Fibroblast of mammary gland (primary cell): Measurements from ENCODE around the gene CLK4.

Source experiments
- DNase-seq: peaks from one replicate; pipeline ENCODE4 v3.0.0-alpha.2; 2010; ENCODE audit warnings: low read depth
- H3K4me3 ChIP-seq: 2 replicates; pipeline ENCODE4 v1.5.1; 2011; ENCODE audit warnings: low read depth, mild to moderate bottlenecking, low read length, moderate library complexity; ENCODE audit not compliant: control insufficient read depth
- TF ChIP-seq, protein P1 (sequence below): conservative IDR thresholded peaks from 2 replicates; pipeline ENCODE4 v1.5.1; 2011; ENCODE audit warnings: low read depth, low read length, inconsistent platforms; ENCODE audit not compliant: control insufficient read depth, insufficient read depth

Gene CLK4

GRCh38 chr5:178670351-178670885, 43.6 kb upstream of the CLK4 start:
- TF ChIP-seq, protein P1, sequence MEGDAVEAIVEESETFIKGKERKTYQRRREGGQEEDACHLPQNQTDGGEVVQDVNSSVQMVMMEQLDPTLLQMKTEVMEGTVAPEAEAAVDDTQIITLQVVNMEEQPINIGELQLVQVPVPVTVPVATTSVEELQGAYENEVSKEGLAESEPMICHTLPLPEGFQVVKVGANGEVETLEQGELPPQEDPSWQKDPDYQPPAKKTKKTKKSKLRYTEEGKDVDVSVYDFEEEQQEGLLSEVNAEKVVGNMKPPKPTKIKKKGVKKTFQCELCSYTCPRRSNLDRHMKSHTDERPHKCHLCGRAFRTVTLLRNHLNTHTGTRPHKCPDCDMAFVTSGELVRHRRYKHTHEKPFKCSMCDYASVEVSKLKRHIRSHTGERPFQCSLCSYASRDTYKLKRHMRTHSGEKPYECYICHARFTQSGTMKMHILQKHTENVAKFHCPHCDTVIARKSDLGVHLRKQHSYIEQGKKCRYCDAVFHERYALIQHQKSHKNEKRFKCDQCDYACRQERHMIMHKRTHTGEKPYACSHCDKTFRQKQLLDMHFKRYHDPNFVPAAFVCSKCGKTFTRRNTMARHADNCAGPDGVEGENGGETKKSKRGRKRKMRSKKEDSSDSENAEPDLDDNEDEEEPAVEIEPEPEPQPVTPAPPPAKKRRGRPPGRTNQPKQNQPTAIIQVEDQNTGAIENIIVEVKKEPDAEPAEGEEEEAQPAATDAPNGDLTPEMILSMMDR: no peak
- no peak for DNase-seq
- no peak overlapping the region for H3K4me3 ChIP-seq

GRCh38 chr5:178668579-178668978, 41.7 kb upstream of the CLK4 start:
- H3K4me3 ChIP-seq: no peak overlapping the region
- no peak for DNase-seq
- TF ChIP-seq, protein P1: no peak

GRCh38 chr5:178667688-178668087, 40.8 kb upstream of the CLK4 start:
- H3K4me3 ChIP-seq: no peak overlapping the region
- DNase-seq: no peak
- TF ChIP-seq, protein P1: no peak

DNA sequence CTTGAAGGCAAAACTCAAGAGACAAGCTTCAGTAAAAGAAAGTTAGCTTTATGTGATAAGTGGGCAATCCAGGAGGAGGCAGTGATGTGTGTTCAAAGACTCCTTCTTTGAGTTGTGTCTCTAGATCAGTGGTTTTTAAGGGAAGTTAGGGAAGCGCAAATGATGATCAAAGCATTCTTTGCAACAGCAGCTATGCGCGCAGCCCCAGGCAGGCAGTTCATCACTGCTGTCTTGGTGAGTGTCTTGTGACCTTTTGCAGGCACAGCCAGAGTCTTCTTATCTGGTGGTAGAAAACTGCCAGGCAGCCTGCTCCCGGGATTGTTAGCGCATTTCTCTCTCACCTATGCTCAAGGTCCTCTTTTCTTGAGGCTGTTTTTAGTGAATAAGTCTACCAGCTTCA, 40.3 kb upstream of the CLK4 start:
- TF ChIP-seq, protein P1: no peak
- no peak overlapping the region for H3K4me3 ChIP-seq
- DNase-seq: no peak

DNA sequence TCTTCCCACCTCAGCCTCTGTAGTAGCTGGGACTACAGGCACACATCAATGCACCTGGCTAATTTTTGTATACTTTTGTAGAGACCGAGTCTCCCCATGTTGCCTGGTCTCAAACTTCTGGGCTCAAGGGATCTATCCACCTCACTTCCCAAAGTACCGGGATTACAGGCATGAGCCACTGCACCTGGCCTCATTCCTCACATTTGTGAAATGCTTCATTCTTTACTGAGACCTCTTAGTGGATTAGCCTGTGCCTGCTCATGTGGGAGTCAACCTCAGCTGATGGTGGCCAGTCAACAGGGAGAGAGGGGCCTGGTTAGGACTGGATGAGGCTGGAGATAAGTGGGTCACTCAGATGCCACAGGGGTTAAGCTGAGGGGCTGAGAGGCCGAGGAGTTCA, 37.3 kb upstream of the CLK4 start:
- TF ChIP-seq, protein P1: no peak
- no peak for DNase-seq

DNA sequence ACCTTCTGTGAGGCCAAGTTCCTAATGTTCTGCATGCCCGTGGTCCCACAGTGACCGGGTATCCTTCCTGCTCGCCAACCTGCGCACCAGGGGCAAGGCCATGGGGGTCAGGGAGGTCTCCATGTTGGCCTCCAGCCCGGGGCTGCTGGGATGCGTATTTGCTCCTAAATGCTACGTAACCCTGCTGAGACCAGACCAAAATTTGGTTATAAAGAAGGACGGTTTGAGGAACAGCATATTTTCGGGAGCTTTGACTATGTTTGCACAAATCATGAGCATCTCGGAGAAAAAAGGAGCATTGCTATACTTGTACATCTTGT, 35.7 kb upstream of the CLK4 start:
- no peak overlapping the region for H3K4me3 ChIP-seq
- DNase-seq: no peak
- TF ChIP-seq, protein P1: no peak

More for the DNA sequence above, 37.3 kb upstream of the CLK4 start:
- no peak overlapping the region for H3K4me3 ChIP-seq

DNA sequence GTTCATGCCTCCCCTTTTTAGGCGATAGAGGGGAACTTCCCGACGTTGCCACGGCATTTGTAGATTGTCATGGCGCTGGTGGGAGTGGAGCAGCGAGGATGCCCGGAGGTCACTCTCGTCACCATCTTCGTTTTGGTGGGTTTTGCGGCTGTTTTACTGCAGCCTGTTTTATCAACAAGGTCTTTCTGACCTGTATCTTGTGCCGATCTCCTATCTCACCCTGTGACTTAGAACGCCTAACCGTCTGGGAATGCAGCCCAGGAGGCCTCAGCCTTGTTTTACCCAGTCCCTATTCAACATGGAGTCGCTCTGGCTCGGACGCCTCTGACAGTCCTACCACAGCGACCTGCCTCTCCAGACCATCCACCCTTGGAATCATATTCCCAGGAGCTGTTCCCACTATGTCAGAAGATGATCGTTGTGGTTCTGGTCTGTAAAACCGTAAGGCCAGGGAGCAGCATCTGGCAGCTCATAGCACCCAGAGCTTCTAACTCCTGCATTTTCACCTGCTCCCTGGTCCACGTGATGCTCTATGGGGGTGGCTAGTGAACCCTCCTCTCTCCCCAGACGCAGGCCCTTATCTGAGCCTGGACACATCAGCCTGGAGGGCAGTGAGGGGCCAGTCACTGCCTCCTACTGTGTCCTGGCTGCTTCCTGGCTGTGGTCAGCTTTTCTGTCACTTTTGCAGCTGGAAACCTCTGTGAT, 35.1 kb upstream of the CLK4 start:
- TF ChIP-seq, protein P1: no peak
- no peak overlapping the region for H3K4me3 ChIP-seq
- DNase-seq: no peak
